HL-60 (cell line): ENCODE data around the gene FNBP1L.

ENCODE experiments used
- DNase-seq, 2 experiments: peaks; one replicate each; pipeline ENCODE4 v3.0.0-alpha.2; 2010 to 2020; ENCODE audit warnings: low read depth in 1 of 2, low spot score in 1 of 2
- H3K27ac ChIP-seq: fragments of 250-450 bp; sonication (Bioruptor Pico); replicated peaks from 2 replicates; pipeline ENCODE4 v1.5.1; 2020; ENCODE audit warnings: mild to moderate bottlenecking, moderate library complexity
- H3K27me3 ChIP-seq: fragments of 250-450 bp; sonication (Bioruptor Pico); 2 replicates; pipeline ENCODE4 v1.5.1; 2021; ENCODE audit warnings: mild to moderate bottlenecking, moderate library complexity; ENCODE audit not compliant: insufficient read depth, poor library complexity, severe bottlenecking
- H3K4me3 ChIP-seq: replicated peaks from 2 replicates; pipeline ENCODE4 v1.5.1; 2011; ENCODE audit warnings: mild to moderate bottlenecking, control low read depth, low read length; ENCODE audit not compliant: insufficient read depth
- GABPA ChIP-seq: IDR thresholded peaks from 2 replicates; pipeline ENCODE4 v1.6.1; 2012; ENCODE audit warnings: low read depth
- POLR2AphosphoS5 ChIP-seq: IDR thresholded peaks from 2 replicates; pipeline ENCODE4 v1.6.1; 2012; ENCODE audit warnings: low read depth
- SPI1 ChIP-seq: IDR thresholded peaks from 2 replicates; pipeline ENCODE4 v1.6.1; 2012; ENCODE audit warnings: low read depth, mild to moderate bottlenecking, borderline replicate concordance
- TF ChIP-seq, protein P1 (sequence below): IDR thresholded peaks from 2 replicates; pipeline ENCODE4 v1.6.1; 2012; ENCODE audit warnings: low read depth; ENCODE audit not compliant: insufficient replicate concordance
- TF ChIP-seq, protein P2 (sequence below): IDR thresholded peaks from one replicate; pipeline ENCODE4 v1.5.1; 2011; ENCODE audit warnings: low read length, control low read depth, inconsistent platforms; ENCODE audit not compliant: insufficient read depth

FNBP1L gene

DNA sequence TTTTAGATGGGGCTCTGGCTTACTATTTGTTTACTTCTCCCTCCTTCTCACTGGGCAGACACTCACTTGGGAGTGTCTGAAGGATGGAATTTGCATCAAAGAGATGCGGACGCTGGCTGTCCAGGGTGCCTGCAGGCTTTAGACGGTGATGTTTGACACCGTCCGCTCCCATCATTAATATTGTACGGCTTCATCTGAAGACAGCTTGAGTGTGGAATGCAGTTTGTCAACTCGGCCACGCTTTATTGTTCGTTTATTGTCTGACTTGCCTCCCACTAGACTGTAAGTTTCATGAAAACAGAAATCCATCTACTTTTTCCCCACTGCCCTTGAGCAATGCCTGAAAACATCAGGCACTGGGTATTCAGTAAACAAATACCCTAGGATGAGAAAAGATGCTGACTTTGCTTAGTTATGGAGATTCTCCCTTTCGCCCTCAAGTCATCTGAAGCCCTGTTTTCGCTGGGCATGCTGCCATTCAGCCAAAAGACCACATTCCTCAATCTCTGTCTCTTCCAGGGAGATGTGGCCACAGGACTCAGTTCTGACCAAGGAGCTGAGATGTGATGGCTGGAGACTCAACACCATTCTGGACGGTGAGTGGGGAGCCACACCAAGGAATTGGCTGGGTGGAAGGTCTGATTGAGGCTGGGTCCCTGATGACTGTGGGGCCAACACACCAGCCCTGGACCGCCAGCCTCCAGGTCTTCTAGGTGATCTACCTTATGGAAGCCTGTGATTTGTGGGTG is 146.1 kb downstream of the FNBP1L start:
- Histone ChIP-seq H3K27ac (no peak overlapping the region), H3K4me3 (no peak overlapping the region), H3K27me3 (peaks cover 11% of the 10 kb centered on the region)
- TF ChIP-seq, protein P1, sequence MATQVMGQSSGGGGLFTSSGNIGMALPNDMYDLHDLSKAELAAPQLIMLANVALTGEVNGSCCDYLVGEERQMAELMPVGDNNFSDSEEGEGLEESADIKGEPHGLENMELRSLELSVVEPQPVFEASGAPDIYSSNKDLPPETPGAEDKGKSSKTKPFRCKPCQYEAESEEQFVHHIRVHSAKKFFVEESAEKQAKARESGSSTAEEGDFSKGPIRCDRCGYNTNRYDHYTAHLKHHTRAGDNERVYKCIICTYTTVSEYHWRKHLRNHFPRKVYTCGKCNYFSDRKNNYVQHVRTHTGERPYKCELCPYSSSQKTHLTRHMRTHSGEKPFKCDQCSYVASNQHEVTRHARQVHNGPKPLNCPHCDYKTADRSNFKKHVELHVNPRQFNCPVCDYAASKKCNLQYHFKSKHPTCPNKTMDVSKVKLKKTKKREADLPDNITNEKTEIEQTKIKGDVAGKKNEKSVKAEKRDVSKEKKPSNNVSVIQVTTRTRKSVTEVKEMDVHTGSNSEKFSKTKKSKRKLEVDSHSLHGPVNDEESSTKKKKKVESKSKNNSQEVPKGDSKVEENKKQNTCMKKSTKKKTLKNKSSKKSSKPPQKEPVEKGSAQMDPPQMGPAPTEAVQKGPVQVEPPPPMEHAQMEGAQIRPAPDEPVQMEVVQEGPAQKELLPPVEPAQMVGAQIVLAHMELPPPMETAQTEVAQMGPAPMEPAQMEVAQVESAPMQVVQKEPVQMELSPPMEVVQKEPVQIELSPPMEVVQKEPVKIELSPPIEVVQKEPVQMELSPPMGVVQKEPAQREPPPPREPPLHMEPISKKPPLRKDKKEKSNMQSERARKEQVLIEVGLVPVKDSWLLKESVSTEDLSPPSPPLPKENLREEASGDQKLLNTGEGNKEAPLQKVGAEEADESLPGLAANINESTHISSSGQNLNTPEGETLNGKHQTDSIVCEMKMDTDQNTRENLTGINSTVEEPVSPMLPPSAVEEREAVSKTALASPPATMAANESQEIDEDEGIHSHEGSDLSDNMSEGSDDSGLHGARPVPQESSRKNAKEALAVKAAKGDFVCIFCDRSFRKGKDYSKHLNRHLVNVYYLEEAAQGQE: no peak
- no peak for TF ChIP-seq SPI1
- no peak for DNase-seq

DNA sequence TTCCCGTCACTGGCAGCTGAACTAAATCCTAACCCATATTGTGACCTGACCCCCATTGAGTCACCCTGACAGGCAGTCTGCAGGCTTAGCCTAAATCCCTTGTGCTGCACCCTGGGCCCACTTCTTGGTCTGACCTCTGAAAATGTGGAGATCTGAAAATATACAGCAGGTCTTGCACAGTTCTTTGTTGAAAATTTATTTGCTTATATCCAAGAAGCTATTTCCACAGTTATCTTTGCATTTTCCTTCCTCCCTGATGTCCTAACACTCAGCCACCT is 146.6 kb downstream of the FNBP1L start:
- no peak overlapping the region for H3K27ac ChIP-seq
- TF ChIP-seq, protein P2, sequence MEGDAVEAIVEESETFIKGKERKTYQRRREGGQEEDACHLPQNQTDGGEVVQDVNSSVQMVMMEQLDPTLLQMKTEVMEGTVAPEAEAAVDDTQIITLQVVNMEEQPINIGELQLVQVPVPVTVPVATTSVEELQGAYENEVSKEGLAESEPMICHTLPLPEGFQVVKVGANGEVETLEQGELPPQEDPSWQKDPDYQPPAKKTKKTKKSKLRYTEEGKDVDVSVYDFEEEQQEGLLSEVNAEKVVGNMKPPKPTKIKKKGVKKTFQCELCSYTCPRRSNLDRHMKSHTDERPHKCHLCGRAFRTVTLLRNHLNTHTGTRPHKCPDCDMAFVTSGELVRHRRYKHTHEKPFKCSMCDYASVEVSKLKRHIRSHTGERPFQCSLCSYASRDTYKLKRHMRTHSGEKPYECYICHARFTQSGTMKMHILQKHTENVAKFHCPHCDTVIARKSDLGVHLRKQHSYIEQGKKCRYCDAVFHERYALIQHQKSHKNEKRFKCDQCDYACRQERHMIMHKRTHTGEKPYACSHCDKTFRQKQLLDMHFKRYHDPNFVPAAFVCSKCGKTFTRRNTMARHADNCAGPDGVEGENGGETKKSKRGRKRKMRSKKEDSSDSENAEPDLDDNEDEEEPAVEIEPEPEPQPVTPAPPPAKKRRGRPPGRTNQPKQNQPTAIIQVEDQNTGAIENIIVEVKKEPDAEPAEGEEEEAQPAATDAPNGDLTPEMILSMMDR: no peak
- TF ChIP-seq, protein P1: no peak
- TF ChIP-seq SPI1 (no peak), POLR2AphosphoS5 (no peak), GABPA (no peak)
- DNase-seq: no peak
- no peak overlapping the region for H3K4me3 ChIP-seq
- H3K27me3 ChIP-seq: peaks cover 11% of the 10 kb centered on the region

DNA sequence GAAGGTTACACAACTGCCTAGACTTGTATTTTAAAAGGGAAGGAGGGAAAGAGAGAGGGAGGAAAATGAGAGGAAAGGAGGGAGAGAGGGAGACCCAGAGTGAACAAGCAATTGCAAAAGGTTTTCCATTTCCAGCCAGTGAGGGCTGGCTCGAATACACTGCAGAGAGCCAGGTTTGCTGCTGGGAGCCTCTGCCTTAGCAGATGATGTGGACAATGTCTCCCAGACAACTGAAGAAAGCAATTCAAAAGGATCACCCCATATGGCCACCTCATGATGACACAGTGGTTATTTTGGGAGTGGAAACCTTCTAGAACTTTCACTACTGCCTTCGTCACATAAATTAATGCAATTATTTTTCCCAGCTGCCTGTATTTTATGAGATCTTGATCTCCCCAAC is 147.3 kb downstream of the FNBP1L start:
- TF ChIP-seq GABPA: no peak
- TF ChIP-seq, protein P1: no peak
- no peak for TF ChIP-seq POLR2AphosphoS5
- TF ChIP-seq SPI1: no peak
- TF ChIP-seq, protein P2: no peak
- no peak for DNase-seq
- H3K27ac ChIP-seq: no peak overlapping the region
- H3K27me3 ChIP-seq: peaks cover 11% of the 10 kb centered on the region
- no peak overlapping the region for H3K4me3 ChIP-seq
